ENCODE measurements around the gene MGRN1.

GRCh38 chr16:4656695-4657686 is 32.4 kb downstream of the MGRN1 start:
- TF ChIP-seq POLR2A (IDR thresholded peaks at IDR 0.05; ENCODE audit: low read depth, low read length) (no peak), POLR2AphosphoS5 (IDR thresholded peaks at IDR 0.05; ENCODE audit: low read depth, low read length) (no peak), TAF1 (IDR thresholded peaks at IDR 0.05; ENCODE audit: borderline replicate concordance, low read depth, low read length) (no peak)

Measured in GM12892 (cell line).